GF-D8 (cell line): ENCODE measurements around the gene MIA3.
"Not testable (repeated sequence)": the region's sequence is repeated elsewhere in the genome, so short reads cannot be mapped to it uniquely, and the experiment has no call there.

Experiments used
- DNase-seq: peaks from one replicate; lab custom pipeline; 2025; lab: John Stamatoyannopoulos, UW

Gene MIA3

DNA sequence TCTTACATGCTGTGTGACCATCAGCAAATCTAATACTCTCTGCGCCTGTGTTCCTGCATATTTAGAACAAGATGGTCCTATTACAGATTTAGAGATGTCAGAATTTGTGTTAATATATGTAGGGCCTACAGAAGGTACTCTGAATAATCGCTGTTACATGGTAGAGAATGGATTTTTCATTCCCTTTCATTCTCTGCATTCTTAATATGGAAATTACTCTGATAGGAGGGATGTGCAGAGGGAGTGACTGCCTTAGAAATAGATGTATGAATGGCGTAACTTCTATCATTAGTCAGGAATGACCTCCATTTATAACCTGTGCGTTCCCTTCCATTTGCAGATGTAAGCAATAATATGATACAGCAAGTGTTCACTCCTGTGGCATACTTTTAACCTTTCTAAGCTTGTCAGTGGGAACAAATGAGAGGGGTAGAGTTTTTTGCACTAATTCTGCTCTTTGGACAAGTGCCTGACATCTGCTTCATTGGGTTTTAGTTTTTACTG, 45.6 kb downstream of the MIA3 start:
- no peak for DNase-seq

DNA sequence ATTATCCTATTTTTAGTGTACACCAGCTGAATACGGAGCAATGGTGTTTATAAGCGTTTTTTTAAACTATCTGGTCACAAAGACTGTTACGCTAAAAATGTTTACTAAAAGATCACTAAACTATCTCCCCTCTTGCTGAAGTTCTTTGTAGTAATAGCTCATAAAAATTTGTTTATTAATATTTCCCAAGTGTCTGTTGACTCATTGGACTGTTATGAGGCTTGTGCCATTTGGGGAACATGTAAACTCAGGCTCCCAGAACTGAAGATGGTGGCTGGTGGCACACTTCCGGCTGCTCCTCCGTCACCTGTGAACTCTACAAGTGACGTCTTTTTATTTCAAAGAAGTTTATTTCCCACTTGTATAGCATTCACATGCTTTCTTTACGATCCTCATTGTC, 48.1 kb downstream of the MIA3 start:
- DNase-seq = no peak

DNA sequence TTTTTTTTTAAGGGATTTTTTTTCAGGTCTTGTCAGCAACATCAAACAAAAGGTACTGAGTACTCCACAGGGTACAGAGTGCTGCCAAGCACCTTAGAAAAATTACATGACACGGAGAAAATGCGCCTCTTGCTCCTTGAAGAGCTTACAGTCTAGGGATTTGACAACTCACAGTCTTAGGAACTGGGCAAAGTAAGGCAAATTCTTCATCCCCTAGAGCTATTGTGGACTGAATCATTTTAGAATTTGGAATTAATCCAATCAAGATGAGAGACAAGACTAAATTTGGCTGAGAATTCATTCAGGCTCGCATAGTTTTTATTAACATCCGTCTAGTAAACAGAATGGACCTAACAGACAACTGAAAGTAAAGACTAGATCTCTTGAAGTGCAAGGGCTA, 50.3 kb downstream of the MIA3 start:
- not testable (repeated sequence) for DNase-seq

DNA sequence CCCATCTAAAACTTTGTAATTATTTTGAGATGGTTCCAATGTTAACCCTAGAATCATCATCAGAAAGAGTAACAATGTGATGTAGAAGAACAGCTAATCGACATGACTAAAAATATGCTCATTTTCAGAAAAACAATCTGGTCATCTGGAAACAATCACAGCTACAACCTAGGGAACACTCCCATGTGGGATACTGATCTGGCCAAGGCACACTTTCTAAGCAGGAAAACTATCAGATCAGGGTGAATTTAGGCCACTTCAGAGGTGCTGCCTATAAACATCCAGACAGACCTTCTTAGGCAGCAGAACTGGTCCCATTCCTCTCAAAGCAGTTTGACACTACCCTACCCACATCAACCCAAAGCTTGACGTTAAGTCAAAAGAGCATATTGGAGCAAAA, 51.2 kb downstream of the MIA3 start:
- not testable (repeated sequence) for DNase-seq

DNA sequence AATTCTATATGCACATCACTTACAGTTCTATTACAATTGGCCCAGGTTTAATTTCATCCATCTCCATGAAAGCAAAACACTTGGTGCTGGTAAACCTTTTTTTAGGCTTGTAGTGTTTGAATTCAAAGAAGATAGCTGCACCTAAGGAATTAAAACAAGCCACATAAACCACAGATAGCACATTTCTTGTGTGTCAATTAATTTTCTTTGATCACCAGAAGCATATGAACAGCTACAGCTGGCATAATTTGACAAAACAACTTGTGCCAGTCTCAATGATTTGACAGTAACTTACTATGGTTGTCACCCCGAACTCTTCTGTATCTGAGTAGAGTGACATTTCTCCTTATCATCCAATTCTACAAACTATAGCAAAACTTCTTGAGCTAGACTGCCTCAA, 52.2 kb downstream of the MIA3 start:
- no peak for DNase-seq

DNA sequence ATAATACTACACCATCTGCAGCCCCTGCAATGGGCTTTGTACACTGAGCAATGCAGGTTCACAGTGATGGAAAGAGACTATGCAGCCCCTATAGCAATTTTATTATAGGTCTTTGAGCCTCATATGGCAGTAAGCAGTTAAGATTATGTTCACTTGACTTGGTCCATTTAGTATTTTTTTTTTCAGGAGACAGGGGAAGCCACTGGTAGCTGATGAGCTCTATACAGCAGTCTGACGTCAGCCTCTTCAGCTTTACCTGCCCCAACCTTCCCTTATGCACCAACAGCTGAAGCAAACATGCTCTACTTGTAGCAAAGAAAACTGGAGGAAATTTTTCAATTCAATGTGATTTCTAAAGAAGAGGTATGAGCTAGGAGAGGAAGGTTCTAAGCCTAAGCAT, 62.2 kb downstream of the MIA3 start:
- no peak for DNase-seq

DNA sequence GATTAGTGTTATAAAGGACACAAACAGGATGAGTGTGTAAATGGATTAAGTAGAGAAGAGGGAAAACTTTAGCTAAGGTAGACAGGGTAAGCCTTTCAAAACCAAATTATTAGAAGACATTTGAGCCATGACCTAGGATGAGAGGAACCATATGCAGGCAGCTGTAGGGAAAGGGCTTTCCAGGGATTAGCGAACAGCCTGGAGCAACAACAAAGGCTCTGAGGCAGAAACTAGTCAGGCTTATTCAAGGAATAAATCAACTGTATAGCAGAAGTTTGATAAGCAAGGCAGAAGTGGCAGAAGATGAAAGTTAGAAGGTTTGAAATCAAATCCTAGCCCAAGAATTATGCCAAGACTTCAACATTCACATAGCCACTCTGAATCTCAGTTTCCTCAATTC, 73.1 kb downstream of the MIA3 start:
- DNase-seq = no peak

DNA sequence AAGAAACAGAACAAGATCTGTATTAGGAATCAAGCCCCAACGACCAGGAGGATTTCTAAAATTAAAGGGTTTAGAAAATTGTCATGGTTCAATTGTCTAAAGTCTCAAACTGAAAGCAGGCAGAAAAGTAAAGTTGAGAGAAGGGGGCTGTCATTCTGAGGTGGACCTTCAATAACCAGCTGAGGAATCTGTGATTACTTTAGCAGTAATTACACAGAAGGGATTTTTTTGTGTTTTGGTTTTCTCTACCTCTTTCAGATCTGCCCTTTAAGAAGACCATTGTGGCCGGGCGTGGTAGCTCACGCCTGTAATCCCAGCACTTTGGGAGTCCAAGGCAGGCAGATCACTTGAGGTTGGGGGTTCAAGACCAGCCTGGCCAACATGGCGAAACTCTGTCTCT, 77.0 kb downstream of the MIA3 start:
- no peak for DNase-seq

DNA sequence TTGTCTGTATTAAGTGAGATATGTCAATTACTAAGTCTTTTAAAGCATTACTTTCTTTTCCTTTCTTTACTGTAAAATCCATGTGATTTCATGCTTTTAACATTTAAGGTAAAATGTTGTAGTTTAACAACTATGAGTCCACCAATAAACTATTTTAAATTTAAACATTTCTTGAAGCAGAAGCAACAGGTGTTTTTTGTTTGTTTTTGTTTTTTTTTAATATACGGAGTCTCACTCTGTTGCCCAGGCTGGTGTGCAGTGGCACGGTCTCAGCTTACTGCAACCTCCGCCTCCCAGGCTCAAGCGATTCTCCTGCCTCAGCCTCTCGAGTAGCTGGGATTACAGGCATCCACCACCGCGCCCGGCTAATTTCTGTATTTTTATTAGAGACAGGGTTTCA, 78.8 kb downstream of the MIA3 start:
- no peak for DNase-seq

DNA sequence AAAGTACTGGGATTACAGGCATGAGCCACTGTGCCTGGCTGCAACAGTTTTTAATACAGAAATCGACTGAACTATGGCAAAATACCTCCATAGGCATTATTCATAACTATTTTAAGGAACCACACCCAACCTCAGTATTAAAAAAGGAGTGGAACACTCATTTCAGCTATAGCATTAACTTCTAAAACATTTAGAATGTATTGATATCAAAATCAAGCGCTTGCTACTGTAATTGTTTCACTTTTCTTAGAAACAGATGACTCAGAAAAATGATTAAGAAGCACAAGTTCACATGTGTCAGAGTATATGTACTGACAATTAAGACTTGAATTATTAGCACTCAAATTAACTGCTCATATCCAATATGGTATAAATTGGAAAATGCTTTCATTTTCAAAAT, 79.3 kb downstream of the MIA3 start:
- no peak for DNase-seq

DNA sequence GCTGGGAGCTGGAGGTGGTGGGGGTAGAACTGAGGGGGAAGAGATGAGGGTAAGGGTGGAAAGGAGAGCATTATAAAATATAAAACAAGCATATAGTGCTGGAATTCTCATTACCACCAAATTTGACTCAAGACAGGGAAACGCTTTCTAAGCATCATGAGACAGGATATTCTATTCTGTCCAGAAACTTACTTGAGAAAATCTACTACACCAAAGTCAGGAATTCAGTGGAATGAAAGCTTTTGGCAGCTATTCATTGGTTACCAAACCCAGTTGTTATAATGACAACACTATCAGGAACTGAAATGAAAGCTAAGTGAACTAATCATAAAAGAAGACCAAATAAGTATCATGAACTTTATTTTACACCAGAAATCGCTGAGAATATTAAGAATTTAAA, 79.9 kb downstream of the MIA3 start:
- no peak for DNase-seq

DNA sequence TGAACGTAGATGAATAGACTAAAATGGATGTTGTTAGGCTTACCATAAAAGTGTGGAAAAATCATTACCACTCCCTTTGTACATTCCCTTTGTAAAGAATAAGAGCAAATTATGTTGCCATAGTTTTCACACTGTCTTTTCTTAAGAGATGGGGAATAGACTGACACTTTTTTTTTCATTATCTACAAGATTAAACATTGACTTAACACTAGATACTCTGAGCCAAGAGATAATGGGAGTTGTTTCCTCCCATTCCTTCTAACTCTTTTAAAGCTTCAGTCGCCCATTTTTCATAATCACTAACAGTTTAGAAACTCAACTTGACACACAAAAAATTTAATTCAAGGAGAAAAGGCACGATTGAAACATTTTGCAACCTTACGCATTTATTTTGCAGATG, 84.3 kb downstream of the MIA3 start:
- no peak for DNase-seq

DNA sequence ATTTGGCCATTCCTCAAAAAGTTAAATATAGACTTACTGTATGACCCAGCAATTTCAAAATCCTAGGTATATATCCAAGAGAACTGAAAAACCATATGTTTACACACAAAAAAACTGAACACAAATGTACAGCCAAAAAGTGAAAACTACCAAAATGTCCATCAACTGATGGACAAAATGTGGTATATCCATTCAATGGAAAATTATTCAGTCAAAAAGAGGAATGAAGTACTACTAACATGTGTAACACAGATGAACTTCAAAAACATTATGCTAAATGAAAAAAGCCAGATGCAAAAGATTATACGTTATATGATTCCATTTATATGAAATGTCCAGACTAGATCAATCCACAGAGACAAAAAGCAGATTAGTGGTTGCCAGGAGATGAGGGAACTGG, 86.4 kb downstream of the MIA3 start:
- no peak for DNase-seq

DNA sequence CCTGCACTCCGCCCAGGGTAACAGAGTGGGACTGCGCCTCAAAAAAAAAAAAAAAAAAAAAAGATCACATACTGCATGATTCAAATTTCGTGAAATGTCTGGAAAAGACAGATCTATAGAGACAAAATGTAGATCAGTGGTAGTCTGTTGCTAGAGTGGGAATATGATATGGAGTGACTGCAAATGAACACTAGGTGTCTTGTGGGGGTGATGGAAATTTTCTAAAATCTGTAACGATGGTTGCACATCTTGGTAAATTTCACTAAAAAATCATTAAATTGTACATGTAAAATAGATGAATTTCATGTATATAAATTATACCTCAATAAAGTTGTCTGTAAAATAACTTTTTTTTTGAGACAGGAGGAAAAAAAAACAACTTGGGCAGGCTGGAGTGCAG, 88.9 kb downstream of the MIA3 start:
- DNase-seq = no peak

DNA sequence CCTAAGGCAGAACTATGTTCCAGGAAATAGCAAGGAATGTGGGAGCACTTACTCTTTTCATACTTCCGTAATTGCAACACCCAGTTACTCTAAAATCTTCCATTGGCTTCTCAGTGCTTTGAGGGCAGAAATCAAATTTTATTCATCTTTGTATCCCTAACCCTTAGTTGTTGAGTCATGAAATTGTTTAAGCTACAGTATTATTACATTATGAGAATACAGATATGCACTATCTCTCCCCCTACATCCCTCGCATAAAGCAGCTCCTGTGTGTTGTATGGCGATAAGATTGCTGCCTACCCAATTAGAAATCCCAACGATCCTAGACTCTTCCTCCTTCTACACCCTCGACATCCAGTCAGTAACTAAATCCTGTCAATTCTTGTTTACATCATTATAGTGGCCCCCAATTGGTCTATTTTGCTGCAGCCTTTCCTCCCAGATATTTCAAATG, 91.8 kb downstream of the MIA3 start:
- no peak for DNase-seq

DNA sequence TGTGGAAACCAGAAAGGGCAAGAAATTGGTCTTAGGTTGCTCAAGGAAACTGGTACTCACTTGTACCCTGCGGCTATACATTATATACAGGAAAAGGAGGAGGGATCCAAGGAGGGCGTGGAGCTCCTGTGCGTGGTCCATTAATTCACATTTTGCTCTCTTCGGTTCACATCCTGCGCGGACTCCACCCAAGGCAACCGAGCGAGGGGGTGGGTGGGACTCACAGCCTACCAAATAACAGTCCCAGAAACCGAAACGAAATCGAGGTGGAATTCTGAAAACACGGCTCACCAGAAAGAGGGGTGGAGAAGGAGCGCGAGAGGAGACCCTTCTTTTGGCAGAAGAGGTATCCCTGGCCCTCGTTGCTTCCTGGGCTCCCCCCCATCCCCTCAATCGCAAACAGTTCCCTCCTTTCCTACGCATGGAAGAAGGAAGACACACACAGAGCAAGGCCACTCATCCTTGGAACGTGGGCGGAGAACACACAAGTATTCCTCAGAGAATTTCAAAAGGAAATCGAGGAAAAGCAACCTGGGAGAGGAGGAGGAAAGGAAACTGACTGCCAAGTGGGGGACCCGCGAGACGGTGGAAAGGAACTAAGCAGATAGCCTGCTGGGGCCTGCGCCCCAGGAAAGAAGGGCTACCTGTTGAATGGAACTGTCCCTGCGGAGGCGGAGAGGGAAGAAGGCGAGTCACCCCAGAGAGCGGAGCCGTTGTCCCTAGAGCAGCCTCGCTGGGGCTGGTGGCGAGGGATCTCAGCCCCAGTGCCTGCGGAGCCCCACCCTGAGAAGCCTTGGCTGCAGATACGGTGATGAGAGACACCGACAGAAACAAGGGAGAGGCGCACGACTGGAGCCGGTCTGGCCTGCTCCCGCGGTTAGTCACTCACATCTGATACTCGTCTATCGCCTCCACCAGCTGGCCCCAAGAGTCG, 93.7 kb downstream of the MIA3 start:
- DNase-seq = peak; percentile 35

DNA sequence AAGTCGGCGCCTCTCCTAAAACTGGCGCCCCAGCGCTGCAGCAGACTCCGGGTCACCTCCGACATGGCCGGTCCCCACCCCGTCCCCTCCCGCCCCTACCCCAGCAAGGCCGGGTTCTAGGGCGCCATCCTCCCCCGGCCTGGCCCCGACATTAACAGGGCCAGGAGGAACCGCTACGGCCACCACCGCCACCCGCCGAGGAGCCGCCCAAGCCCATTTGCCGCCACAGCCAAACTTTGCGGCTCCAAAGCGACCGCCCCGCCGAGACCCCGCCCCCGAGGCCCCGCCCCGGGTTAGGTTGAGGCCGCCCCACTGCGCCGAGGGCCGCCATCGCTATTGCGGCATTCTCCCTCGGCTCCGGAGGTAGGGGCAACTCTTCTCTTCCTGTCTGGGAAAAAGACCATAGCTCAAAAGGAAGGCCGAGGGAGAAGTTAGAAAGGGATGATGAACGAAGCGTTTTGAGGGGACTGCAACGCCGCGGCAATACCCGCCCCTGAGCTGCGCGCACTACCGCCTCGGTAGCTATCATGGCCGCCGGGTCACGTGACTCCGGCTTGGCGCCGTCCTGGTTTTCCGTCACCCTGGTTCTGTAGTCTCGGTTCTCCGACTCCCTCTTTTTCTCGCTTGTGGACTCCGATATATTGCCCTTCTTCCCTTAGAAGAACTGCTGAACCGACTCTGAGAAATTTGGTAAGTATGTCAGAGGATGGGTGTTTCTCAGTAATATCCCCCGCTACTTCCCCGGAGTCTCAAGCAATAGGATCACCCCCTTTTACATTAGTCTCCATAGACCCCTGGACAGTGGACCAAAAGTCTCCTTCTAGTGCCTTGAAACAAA, 94.6 kb downstream of the MIA3 start, which contains the start of the genes AIDA and BROX:
Gene AIDA, minus strand, starts transcription at position 239 of the 838 bp plus-strand sequence. Its CDS starts 174 bp downstream, at position 65.
Gene BROX, plus strand, starts transcription at position 312 of the 838 bp plus-strand sequence. CDS start 3,136 bp downstream, outside the sequence.
- peak; percentile 59 for DNase-seq

DNA sequence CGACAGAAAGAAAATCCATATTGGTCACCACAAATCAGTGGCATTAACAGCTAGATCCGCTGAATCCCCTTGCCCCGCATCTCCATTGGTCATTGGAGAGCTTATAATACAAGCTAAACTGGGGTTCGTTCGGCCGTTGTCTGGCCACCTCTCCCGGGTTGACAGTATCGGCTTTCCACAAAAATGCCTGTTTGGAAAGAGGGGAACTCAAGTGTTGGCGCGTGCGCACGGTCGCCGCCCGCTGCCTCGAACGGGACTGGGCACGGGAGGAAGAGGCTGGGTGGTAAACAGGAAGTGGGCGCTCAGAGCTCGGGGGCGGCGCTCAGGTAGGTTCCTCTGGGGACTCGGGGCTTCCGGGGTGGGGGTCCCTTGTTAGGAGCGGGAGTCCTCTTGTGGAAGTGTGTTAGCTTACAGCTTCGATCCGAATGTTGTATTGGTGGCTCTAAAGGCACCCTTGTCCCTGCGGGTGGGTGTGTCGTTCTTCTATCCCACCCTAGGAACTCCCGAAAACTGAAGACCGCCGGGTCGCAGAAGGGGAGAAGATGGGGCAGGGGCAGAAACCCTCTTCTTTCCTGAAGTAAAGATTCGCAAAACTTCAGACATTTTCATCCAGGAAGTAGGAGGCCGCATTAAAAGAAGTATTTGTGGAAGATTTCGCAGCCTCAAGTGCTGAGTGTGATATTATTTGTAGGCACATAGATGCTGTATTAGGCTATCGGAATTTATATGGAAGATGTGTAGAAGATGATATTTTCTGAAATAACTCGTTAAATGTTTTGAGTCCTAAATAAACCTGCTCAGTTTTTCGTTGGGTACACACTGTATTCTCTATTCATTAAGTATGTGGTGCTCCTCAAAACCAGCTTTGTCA, 95.4 kb downstream of the MIA3 start:
- peak; percentile 88 for DNase-seq

DNA sequence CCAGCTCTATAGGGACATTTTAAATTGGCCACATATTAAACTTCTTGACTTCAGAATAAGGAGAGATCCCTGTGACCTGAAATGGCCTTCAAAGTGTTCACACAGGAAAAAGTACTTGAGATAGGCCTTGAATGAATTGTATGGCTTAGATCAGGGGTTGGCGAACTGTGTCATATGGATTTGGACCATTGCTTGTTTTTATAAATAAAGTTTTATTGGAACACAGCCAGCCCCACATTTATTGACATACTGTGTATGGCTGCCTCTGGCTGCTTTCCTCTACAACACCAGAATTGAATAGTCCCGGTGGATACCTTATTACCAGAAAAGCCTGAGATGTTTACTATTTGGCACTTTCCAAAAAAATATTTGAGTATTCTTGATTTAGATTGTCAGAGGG, 98.5 kb downstream of the MIA3 start:
- DNase-seq = no peak
